ENCODE results near the gene LY6G5B.
A peak's percentile ranks its signal among the peaks of the same experiment; 100 is the strongest.
"Not testable (repeated sequence)": the region's sequence is repeated elsewhere in the genome, so short reads cannot be mapped to it uniquely, and the experiment has no call there.

Gene LY6G5B

DNA sequence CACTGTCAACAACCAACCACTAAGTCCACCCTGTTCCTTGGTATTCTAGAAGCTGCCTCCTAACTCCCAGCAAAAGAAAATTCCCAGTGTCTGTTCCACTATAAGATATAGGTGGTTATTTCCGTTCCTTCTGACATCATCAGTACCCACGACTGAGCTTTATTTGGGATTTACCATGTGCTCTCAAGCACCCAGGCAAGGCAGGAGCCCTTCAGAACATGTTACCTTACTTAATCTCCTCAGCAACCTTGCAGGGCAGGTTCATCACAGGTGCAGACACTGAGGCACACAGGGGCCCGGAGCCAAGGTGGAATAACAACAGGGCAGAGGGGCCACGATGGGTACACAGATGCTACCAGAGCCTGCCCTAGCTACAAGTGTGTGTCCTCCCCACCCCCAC, 22.6 kb downstream of the LY6G5B start:
- no peak for DNase-seq

DNA sequence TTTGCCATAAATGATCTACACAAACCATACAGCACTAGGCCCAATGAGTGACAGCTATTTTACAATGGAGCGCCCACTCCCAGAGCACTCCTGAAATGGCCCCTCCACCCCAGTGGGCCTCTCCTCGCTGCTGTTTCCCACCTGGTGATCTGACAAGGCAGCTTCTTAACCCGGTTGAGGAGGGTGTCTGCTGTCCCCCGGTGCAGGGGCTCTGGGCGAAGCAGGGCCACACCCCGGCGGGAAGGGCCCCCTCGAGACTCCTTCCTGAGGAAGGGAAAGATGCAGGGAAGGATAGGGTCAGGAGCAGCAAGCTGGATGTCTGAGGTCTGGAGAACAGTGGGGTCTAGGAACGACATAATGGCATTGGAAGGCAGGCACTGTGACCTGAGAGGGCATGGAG, 23.1 kb downstream of the LY6G5B start:
- no peak for DNase-seq

DNA sequence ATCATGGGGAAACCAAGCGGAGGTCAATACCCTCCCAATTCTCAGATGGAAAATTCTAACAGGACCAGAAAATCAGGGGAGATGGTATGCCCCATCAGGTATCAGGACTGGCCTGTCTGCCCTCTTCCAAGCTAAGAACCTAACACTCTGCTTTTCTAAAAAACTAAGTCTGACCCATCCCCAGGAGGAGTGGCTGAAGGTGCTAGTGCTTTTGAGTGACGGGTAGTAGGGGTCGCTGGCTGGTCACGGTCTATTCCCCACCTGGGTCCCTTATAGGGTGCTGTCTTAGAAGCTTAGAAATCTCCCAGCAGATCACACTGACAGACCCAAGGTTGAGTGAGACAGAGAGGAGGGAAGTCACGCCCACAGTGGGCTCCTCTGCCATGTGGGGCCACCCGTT, 23.8 kb downstream of the LY6G5B start:
- DNase-seq, result no peak

DNA sequence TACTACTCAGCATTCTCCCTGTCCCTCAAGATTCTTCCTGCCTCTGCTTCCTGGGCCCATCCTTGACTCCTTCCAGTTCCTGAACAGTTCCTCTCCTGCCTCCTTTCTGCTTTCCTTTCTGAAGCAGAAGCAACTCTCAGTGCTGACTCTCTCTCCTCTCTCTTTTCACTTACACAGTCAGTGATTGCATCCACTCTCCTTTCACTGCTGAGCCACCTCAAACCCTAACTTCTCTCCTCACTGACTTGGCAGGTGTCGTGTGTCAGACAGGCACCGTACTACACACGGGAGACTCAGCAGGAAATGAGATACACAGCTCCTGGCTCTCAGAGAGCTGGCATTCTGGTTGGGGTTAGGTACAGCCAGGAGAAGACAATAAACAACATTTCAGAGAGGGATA, 27.8 kb downstream of the LY6G5B start:
- DNase-seq, result no peak

DNA sequence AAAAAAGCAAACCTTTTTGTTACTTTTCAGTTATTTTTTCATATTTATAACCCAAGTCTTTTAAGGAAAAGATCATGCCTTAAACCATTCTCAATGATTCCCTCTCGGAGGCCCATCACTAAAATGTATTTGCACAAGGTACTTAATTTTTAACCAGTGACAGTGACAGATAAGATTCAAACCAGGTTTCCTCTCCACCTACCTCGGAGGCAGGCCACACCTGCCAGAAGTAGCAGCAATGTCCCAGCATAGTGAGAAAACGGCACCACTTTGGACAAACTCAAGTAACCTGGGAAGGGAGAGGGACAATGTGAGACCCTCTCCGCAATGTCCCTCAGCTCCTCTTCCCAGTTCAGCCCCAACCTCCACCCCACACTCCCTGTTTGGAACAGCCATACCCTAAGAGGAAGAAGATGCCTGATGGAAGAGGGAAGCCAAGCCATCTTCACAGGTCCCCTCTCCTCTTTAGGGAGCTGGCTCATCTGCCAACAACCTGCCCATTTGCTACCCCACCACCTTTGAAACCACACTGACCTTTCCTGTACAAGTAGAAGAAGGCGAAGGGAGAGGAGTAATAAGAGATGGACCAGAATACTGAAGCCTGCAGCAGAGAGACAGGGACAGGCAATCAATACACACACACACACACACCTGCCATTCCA, 31.1 kb downstream of the LY6G5B start:
- no peak for DNase-seq

DNA sequence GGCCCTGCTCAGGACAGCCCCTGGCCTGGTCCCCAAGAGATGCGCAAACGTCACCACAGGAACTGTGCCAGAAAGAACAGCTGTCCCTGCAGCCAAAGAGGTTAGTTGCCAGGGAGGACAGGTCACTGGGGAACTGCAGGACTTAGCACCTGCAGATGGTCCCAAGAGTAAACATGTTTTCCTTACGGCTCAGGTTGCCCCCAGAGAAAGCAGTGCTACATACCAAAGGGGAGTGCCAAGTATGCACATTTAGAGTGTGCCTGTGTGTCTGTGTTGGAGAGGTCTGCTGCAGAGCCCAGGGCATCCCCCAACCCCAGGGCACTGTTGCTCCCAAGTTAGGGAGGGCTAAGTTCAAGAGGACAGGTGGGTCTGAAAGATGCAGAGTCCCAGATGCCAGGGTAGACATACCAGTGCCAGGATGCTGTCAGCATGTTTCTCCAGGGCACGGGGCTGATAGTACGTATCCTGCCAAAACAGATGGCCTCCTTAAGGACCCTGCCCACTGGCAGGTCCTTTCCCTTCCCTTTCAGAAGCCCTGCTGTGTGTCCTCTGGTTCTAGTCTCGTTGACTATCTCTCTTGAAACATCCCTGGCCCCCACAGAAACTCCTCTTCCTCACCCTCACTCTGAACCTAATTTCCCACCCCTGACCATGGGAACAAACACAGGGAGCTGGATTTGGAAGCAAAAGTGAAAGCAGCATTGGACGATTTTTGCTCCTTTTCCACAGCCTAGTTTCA, 32.1 kb downstream of the LY6G5B start:
- DNase-seq, result no peak

DNA sequence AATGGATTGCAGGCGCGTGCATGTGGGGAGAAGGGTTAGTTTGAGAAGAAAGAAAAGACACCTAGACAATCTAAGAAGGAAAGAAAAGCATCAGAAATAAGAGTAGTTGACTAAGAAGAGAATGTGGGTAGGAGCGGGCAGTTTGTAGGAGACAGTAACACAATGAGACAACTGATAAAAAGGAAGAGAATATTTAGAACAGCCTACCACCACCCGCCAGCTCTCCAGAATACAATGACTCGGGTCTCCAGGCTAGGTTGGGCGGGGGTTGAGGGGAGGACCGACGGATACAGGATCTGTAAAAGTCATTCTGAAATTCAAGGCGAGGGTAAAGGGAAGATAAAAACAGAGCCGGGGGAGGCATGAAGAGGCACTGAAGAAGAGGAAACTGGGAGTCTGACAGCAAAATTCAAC, 32.6 kb downstream of the LY6G5B start:
- DNase-seq, result no peak

- peak; percentile 90 to 96 (median 94) for DNase-seq
Observed at GRCh38 chr6:31702819-31703716, 33.3 kb downstream of the LY6G5B start, which contains the start of gene ABHD16A. Gene ABHD16A, minus strand, starts transcription at chr6:31703324. Its CDS starts 43 bp downstream, at chr6:31703281.

GRCh38 chr6:31705931-31706330, 36.2 kb downstream of the LY6G5B start:
- no peak for DNase-seq

GRCh38 chr6:31706599-31706998, 36.8 kb downstream of the LY6G5B start, which contains the start of gene LY6G6F:
Gene LY6G6F, plus strand, starts transcription at chr6:31706866. Its CDS starts 41 bp downstream, at chr6:31706907.
- DNase-seq, result no peak

DNA sequence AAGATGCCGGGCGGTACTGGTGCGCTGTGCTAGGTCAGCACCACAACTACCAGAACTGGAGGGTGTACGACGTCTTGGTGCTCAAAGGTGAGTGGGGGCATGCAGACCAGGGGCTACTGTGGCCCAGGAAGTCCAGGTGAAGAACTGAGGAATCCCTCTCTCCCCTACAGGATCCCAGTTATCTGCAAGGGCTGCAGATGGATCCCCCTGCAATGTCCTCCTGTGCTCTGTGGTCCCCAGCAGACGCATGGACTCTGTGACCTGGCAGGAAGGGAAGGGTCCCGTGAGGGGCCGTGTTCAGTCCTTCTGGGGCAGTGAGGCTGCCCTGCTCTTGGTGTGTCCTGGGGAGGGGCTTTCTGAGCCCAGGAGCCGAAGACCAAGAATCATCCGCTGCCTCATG, 37.9 kb downstream of the LY6G5B start:
- no peak for DNase-seq

DNA sequence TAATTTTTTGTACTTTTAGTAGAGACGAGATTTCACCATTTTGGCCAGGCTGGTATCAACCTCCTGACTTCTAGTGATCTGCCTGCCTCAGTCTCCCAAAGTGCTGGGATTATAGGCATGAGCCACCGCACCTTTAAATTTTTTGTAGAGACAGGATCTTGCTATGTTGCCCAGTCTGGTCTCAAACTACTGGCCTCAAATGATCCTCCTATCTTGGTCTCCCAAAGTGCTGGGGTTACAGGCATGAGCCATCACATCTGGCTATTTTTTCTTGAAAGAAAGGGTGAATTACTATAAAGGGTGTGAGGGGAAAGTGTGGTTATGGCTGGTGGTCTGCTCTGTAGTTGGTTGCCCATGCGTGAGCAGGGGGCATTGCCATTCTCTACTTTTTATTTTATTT, 38.4 kb downstream of the LY6G5B start:
- no peak for DNase-seq

DNA sequence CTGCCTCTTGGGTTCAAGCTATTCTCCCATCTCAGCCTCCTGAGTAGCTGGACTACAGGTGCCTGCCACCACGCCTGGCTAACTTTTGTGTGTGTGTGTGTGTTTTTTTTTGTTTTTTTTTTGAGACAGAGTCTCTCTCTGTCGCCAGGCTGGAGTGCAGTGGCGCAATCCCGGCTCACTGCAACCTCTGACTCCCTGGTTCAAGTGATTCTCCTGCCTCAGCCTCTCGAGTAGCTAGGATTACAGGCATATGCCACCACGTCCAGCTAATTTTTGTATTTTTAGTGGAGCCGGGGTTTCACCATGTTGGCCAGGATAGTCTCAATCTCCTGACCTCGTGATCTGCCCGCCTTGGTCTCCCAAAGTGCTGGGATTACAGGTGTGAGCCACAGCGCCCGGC, 39.4 kb downstream of the LY6G5B start:
- DNase-seq, result not testable (repeated sequence)

- DNase-seq, result no peak
Observed at GRCh38 chr6:31710523-31711219, 40.9 kb downstream of the LY6G5B start.

DNA sequence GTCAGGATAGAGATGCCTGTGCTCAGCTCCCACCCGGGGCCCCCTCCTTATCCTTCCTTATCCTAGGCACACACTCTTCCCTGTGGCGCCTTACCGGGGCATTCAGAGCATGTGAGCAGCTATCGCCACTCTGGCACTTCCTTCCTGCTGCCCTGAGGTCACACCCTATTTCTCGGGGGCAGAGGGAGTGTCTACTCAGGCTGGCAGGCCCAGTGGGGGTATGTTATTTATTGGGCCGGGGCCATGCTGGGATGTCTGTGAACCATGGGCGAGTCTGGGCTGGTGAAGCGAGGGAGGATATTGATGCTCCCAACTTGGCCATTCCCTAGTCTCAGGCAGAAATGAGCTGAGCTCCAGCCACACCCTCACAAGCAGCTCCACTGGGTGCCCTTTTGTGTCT, 41.5 kb downstream of the LY6G5B start:
- DNase-seq, result no peak

DNA sequence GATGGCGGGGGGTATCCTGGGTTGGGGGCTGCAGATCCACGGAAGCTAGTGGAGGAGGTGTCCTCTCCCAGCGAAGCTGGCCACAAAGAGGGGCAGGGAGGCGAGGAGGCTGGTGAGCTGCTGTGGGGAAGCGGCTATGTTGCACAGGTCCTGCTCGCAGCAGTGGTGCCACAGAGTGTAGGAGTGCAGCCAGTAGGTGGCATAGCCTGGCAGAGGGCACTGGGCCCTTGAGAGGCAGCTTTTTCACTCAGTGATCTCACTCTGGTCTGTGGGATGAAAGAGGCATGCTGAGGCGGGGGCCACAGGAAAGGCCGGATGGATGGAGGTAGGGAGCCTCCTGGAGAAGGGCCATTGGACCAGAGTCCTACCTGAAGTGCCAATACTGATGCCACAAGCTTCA, 42.5 kb downstream of the LY6G5B start:
- DNase-seq, result no peak

GRCh38 chr6:31713465-31713864, 43.7 kb downstream of the LY6G5B start:
- no peak for DNase-seq

DNA sequence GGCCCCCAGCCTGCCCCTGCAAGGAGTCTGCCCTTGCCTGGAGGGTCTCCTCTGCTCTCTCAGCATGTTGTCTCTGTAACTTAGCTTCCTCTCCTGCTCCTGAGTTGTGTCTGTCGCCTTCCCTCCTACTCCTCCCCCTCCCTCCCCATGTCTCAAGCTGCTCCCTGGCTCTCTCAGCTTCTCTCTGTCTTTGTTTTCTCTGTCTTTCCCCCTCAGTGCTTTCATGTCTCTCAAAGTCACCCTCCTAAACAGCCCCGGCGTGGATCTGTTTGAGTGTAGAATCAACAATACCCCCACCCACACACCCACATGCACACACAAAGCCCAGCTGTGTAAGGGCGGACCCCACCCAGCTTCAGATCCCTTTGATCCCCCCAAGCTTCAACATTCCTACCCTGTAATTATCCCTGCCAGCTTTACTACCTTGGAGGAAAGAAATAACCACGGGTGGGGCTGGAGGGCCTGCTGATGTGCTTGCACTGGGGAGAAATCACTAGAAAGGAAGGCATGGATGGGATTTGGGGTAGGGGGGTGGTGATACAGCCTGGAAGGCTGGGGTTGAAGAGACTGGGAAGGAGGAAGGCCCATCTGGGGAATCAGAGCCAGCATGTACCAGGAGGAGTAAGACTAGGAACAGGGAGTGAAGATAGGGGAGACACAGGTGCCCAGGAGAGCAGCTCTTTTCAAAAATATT, 44.4 kb downstream of the LY6G5B start:
- no peak for DNase-seq

GRCh38 chr6:31715022-31715958, 45.5 kb downstream of the LY6G5B start, which contains the start of gene LY6G6D:
Gene LY6G6D, plus strand, starts transcription at chr6:31715348. Its CDS starts 8 bp downstream, at chr6:31715356.
- DNase-seq, result no peak

GRCh38 chr6:31717499-31718222, 47.9 kb downstream of the LY6G5B start:
- no peak for DNase-seq
